PC-3 (cell line): Measurements from ENCODE around the gene WWC2.

Source experiments
- EZH2 ChIP-seq: fragments of 300-600 bp; sonication (generic); IDR thresholded peaks from one replicate; pipeline ENCODE4 v1.6.1; 2017; ENCODE audit warnings: antibody characterized with exemption, mild to moderate bottlenecking, low read length; ENCODE audit not compliant: unreplicated experiment
- TF ChIP-seq, protein P1 (sequence below): fragments of 300-600 bp; sonication (generic); conservative IDR thresholded peaks from 2 replicates; pipeline ENCODE4 v1.5.1; 2017; ENCODE audit warnings: antibody characterized with exemption, low read depth, mild to moderate bottlenecking, low read length

DNA sequence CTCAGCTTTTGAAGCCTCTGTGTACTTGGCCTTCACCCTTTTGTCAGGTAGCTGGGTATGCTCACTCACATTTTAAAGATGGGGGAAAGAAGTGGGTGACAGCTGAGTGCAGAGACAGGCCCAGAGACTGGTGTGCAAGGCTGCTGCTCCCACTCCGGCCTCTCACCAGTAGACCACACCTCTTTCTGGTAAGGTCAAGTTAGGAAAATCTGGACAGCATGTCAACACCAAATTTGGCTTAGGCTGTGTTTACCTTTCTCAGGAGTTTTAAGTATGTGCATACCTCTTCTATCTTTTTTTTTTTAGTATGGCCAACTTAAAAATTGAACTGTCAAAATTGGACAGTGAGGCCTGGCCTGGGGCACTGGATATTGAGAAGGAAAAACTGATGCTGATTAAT is 154.4 kb downstream of the WWC2 start:
- TF ChIP-seq, protein P1, sequence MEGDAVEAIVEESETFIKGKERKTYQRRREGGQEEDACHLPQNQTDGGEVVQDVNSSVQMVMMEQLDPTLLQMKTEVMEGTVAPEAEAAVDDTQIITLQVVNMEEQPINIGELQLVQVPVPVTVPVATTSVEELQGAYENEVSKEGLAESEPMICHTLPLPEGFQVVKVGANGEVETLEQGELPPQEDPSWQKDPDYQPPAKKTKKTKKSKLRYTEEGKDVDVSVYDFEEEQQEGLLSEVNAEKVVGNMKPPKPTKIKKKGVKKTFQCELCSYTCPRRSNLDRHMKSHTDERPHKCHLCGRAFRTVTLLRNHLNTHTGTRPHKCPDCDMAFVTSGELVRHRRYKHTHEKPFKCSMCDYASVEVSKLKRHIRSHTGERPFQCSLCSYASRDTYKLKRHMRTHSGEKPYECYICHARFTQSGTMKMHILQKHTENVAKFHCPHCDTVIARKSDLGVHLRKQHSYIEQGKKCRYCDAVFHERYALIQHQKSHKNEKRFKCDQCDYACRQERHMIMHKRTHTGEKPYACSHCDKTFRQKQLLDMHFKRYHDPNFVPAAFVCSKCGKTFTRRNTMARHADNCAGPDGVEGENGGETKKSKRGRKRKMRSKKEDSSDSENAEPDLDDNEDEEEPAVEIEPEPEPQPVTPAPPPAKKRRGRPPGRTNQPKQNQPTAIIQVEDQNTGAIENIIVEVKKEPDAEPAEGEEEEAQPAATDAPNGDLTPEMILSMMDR = no peak
- no peak for TF ChIP-seq EZH2
